Brain pericyte (primary cell): Measurements from ENCODE around the gene MATR3.
"Not testable (repeated sequence)": the region's sequence is repeated elsewhere in the genome, so short reads cannot be mapped to it uniquely, and the experiment has no call there.

Source experiments
- DNase-seq: peaks from one replicate; pipeline ENCODE4 v3.0.0-alpha.2; 2012; ENCODE audit warnings: low read depth, low spot score

MATR3 gene

GRCh38 chr5:139297439-139298133 lies 4.0 kb downstream of the MATR3 start:
- DNase-seq = no peak

GRCh38 chr5:139298242-139298641 lies 4.7 kb downstream of the MATR3 start:
- DNase-seq = no peak

GRCh38 chr5:139299486-139299885 lies 5.9 kb downstream of the MATR3 start:
- DNase-seq = no peak

- no peak for DNase-seq
Observed at GRCh38 chr5:139301808-139302499, 8.4 kb downstream of the MATR3 start.

GRCh38 chr5:139304391-139305324 lies 11.1 kb downstream of the MATR3 start:
- no peak for DNase-seq

GRCh38 chr5:139306197-139306596 lies 12.7 kb downstream of the MATR3 start:
- no peak for DNase-seq

GRCh38 chr5:139306628-139307379 lies 13.3 kb downstream of the MATR3 start:
- no peak for DNase-seq

GRCh38 chr5:139308797-139309196 lies 15.3 kb downstream of the MATR3 start:
- DNase-seq = no peak

- DNase-seq = not testable (repeated sequence)
Observed at GRCh38 chr5:139310715-139311186, 17.2 kb downstream of the MATR3 start.

GRCh38 chr5:139312075-139312474 lies 18.5 kb downstream of the MATR3 start:
- DNase-seq = no peak

- no peak for DNase-seq
Observed at GRCh38 chr5:139314276-139314675, 20.7 kb downstream of the MATR3 start.

- no peak for DNase-seq
Observed at GRCh38 chr5:139315056-139315615, 21.6 kb downstream of the MATR3 start.

GRCh38 chr5:139335811-139336210 lies 42.3 kb downstream of the MATR3 start:
- no peak for DNase-seq

- DNase-seq = no peak
Observed at GRCh38 chr5:139340051-139340450, 46.5 kb downstream of the MATR3 start.

GRCh38 chr5:139341187-139341688 lies 47.7 kb downstream of the MATR3 start:
- DNase-seq = no peak

- DNase-seq = peak; percentile 91
Observed at GRCh38 chr5:139341689-139342422, 48.3 kb downstream of the MATR3 start, which contains the start of gene PAIP2. TSS of gene PAIP2 (plus strand) at chr5:139341854. CDS start at chr5:139363785, 21,931 bp downstream.

GRCh38 chr5:139342423-139342723 lies 48.8 kb downstream of the MATR3 start:
- DNase-seq = no peak

- no peak for DNase-seq
Observed at GRCh38 chr5:139343476-139343875, 49.9 kb downstream of the MATR3 start.

GRCh38 chr5:139344177-139344576 lies 50.6 kb downstream of the MATR3 start:
- DNase-seq = no peak

- not testable (repeated sequence) for DNase-seq
Observed at GRCh38 chr5:139345442-139345841, 51.9 kb downstream of the MATR3 start.
